ENCODE measurements around the gene PZP. TPM values are rescaled to one million over a fixed set of nuclear protein-coding genes. Genes with fewer than 3 reads are reported as not detected.

The PZP gene
- total and polyA plus RNA-seq, 2 of the 13 experiments (the other 11 are each of a cell fraction or from before 2014, with no cell fraction given), result 0.07 to 0.89 TPM

DNA sequence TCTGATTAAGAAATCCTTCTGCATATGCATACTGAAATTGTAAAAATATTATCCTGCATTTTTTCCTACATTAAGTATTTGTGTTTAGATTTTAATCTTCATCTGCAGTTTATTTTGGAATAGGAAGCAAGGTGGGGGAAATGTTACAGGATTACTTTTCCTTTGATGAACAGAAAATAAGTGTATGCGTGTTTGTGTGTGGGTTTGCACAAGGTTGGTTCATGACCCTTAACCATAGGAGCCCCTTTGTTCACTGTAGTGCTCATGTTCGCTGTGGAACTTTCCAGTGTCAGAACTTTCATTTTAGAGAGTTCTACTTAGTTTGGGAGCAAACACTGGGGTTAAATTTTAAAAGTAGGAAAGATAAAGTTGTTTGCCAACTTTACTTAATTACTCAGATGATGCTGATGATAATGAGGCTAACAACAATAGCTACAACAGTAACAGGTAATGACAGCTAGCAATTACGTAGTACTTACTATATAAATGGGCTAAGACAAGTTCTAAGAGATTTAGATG, 86.0 kb downstream of the PZP start (continued):
- TF ChIP-seq, protein P1, sequence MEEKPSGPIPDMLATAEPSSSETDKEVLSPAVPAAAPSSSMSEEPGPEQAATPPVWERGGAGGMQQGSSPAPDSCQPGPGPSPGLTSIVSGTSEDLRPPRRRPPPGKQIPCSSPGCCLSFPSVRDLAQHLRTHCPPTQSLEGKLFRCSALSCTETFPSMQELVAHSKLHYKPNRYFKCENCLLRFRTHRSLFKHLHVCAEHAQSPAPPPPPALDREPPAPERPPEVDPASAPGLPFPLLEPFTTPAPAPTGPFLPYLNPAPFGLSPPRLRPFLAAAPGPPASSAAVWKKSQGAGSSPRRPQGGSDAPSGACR (CRISPR knock-in tag; IDR thresholded peaks at IDR 0.05), result no peak; the same call in 1 of the 2 replicates
- TF ChIP-seq, protein P2, sequence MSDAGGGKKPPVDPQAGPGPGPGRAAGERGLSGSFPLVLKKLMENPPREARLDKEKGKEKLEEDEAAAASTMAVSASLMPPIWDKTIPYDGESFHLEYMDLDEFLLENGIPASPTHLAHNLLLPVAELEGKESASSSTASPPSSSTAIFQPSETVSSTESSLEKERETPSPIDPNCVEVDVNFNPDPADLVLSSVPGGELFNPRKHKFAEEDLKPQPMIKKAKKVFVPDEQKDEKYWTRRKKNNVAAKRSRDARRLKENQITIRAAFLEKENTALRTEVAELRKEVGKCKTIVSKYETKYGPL (CRISPR knock-in tag; IDR thresholded peaks at IDR 0.05), result no peak
- TF ChIP-seq KMT2A (CRISPR knock-in tag; IDR thresholded peaks at IDR 0.05) (no peak), LCORL (IDR thresholded peaks at IDR 0.05) (no peak), LCORL (CRISPR knock-in tag; IDR thresholded peaks at IDR 0.05) (peak; percentile 52; the same call in 1 of the 2 replicates), ZNF101 (CRISPR knock-in tag; IDR thresholded peaks at IDR 0.05; ENCODE audit: borderline replicate concordance, low read depth) (no peak), ZSCAN30 (CRISPR knock-in tag; IDR thresholded peaks at IDR 0.05) (no peak), JUNB (CRISPR knock-in tag; IDR thresholded peaks at IDR 0.05; ENCODE audit: borderline replicate concordance) (peak; percentile 78; the same call in 1 of the 2 replicates), RBFOX2 (IDR thresholded peaks at IDR 0.05; ENCODE audit: low read depth, low read length) (no peak), HDAC1 (CRISPR knock-in tag; IDR thresholded peaks at IDR 0.05) (peak; percentile 81), MAZ (IDR thresholded peaks at IDR 0.05; ENCODE audit: borderline replicate concordance, low read depth, low read length) (no peak), MAZ (CRISPR knock-in tag; IDR thresholded peaks at IDR 0.05; ENCODE audit: low read depth) (0 out of 2 replicates have a peak, but pooled peaks have one; percentile 38), ZNF382 (CRISPR knock-in tag; IDR thresholded peaks at IDR 0.05; ENCODE audit: borderline replicate concordance) (no peak), ATM (IDR thresholded peaks at IDR 0.05; ENCODE audit: borderline replicate concordance) (no peak), ZNF644 (CRISPR knock-in tag; IDR thresholded peaks at IDR 0.05; ENCODE audit: low read depth) (no peak), CHCHD3 (CRISPR knock-in tag; IDR thresholded peaks at IDR 0.05) (no peak), RXRB (CRISPR knock-in tag; IDR thresholded peaks at IDR 0.05; ENCODE audit: borderline replicate concordance) (peak; percentile 96), SIX1 (CRISPR knock-in tag; IDR thresholded peaks at IDR 0.05; ENCODE audit: borderline replicate concordance) (peak; percentile 97), ZNF678 (CRISPR knock-in tag; IDR thresholded peaks at IDR 0.05) (no peak), ZNF234 (CRISPR knock-in tag; conservative IDR thresholded peaks at IDR 0.05) (no peak), ZNF44 (CRISPR knock-in tag; IDR thresholded peaks at IDR 0.05) (no peak)
- TF ChIP-seq, protein P3, sequence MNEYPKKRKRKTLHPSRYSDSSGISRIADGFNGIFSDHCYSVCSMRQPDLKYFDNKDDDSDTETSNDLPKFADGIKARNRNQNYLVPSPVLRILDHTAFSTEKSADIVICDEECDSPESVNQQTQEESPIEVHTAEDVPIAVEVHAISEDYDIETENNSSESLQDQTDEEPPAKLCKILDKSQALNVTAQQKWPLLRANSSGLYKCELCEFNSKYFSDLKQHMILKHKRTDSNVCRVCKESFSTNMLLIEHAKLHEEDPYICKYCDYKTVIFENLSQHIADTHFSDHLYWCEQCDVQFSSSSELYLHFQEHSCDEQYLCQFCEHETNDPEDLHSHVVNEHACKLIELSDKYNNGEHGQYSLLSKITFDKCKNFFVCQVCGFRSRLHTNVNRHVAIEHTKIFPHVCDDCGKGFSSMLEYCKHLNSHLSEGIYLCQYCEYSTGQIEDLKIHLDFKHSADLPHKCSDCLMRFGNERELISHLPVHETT (CRISPR knock-in tag; conservative IDR thresholded peaks at IDR 0.05), result no peak
- TF ChIP-seq, protein P4, sequence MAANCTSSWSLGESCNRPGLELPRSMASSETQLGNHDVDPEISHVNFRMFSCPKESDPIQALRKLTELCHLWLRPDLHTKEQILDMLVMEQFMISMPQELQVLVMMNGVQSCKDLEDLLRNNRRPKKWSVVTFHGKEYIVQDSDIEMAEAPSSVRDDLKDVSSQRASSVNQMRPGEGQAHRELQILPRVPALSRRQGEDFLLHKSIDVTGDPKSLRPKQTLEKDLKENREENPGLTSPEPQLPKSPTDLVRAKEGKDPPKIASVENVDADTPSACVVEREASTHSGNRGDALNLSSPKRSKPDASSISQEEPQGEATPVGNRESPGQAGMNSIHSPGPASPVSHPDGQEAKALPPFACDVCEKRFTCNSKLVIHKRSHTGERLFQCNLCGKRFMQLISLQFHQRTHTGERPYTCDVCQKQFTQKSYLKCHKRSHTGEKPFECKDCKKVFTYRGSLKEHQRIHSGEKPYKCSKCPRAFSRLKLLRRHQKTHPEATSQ (CRISPR knock-in tag; IDR thresholded peaks at IDR 0.05; ENCODE audit: borderline replicate concordance), result no peak
- TF ChIP-seq, protein P5, sequence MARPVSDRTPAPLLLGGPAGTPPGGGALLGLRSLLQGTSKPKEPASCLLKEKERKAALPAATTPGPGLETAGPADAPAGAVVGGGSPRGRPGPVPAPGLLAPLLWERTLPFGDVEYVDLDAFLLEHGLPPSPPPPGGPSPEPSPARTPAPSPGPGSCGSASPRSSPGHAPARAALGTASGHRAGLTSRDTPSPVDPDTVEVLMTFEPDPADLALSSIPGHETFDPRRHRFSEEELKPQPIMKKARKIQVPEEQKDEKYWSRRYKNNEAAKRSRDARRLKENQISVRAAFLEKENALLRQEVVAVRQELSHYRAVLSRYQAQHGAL (CRISPR knock-in tag; IDR thresholded peaks at IDR 0.05; ENCODE audit: not compliant biosample characterization), result no peak
- TF ChIP-seq, protein P6, sequence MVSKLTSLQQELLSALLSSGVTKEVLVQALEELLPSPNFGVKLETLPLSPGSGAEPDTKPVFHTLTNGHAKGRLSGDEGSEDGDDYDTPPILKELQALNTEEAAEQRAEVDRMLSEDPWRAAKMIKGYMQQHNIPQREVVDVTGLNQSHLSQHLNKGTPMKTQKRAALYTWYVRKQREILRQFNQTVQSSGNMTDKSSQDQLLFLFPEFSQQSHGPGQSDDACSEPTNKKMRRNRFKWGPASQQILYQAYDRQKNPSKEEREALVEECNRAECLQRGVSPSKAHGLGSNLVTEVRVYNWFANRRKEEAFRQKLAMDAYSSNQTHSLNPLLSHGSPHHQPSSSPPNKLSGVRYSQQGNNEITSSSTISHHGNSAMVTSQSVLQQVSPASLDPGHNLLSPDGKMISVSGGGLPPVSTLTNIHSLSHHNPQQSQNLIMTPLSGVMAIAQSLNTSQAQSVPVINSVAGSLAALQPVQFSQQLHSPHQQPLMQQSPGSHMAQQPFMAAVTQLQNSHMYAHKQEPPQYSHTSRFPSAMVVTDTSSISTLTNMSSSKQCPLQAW (CRISPR knock-in tag; IDR thresholded peaks at IDR 0.05), result peak; percentile 75; the same call in 1 of the 2 replicates
